ENCODE data around the gene RASSF5. TPM values are rescaled to one million over a fixed set of nuclear protein-coding genes. Genes with fewer than 3 reads are reported as not detected.
A peak's percentile ranks its signal among the peaks of the same experiment; 100 is the strongest.

The RASSF5 gene
- polyA plus RNA-seq, 1 donor (not counting 4 experiments of a cell fraction or from before 2014, with no cell fraction given): 2.4 TPM

GRCh38 chr1:206628916-206629315 lies 121.6 kb downstream of the RASSF5 start:
- Histone ChIP-seq H3K9ac (ENCODE audit: control insufficient read depth, extremely low read depth, insufficient read depth, low read length) (no peak overlapping the region), H3K79me2 (ENCODE audit: control insufficient read depth, insufficient read depth, low read length) (no peaks in the 10 kb centered on the region), H3K4me3 (ENCODE audit: control insufficient read depth in 2 of 3, extremely low read depth in 1 of 3, insufficient read depth in 2 of 3, low read depth in 1 of 3, low read length in 3 of 3) (no peak overlapping the region), H3K27me3 (ENCODE audit: control insufficient read depth, extremely low read depth, insufficient read depth, low read length) (no peaks in the 10 kb centered on the region), H3K9me3 (ENCODE audit: control insufficient read depth, low read depth, low read length) (no peaks in the 10 kb centered on the region), H3K27ac (ENCODE audit: control insufficient read depth, insufficient read depth, low read length) (no peak overlapping the region), H3K36me3 (ENCODE audit: control insufficient read depth in 2 of 2, extremely low read depth in 1 of 2, insufficient read depth in 2 of 2, low read length in 2 of 2) (no peaks in the 10 kb centered on the region), H3K4me2 (ENCODE audit: control insufficient read depth, extremely low read depth, insufficient read depth, low read depth, low read length) (no peak overlapping the region), H2AFZ (ENCODE audit: control insufficient read depth, low read length) (no peak overlapping the region), H4K20me1 (ENCODE audit: control insufficient read depth, extremely low read depth, insufficient read depth, low read length) (no peaks in the 10 kb centered on the region), H3K4me1 (ENCODE audit: control insufficient read depth, extremely low read depth, insufficient read depth, low read length) (peaks cover 9% of the 10 kb centered on the region), H3K9me1 (ENCODE audit: control insufficient read depth, extremely low read depth, insufficient read depth, low read length) (no peaks in the 10 kb centered on the region)
- DNase-seq (ENCODE audit: low read depth, low spot score): no peak
- dilution Hi-C loops (cut with MboI; ENCODE audit: extremely low pct_ligation_motif_present, low sequenced_read_pairs): no loop called here
- FAIRE-seq: no peak
- no peak for TF ChIP-seq EZH2 (IDR thresholded peaks at IDR 0.05; ENCODE audit: low read length)
- no peak for TF ChIP-seq CTCF (optimal IDR thresholded peaks at IDR 0.05 in 1 of 3, IDR thresholded peaks at IDR 0.05 in 1 of 3, conservative IDR thresholded peaks at IDR 0.05 in 1 of 3; ENCODE audit: extremely low read depth in 1 of 3, insufficient read depth in 2 of 3, low read length in 3 of 3)

GRCh38 chr1:206631085-206631509 lies 123.8 kb downstream of the RASSF5 start:
- DNase-seq (ENCODE audit: low read depth, low spot score) (peak; percentile 48), FAIRE-seq (peak; percentile 26)
- H3K4me3 ChIP-seq (ENCODE audit: control insufficient read depth in 2 of 3, extremely low read depth in 1 of 3, insufficient read depth in 2 of 3, low read depth in 1 of 3, low read length in 3 of 3): no peak overlapping the region
- no peak overlapping the region for H3K9ac ChIP-seq (ENCODE audit: control insufficient read depth, extremely low read depth, insufficient read depth, low read length)
- H3K79me2 ChIP-seq (ENCODE audit: control insufficient read depth, insufficient read depth, low read length): peaks cover 6% of the 10 kb centered on the region
- no peaks in the 10 kb centered on the region for H4K20me1 ChIP-seq (ENCODE audit: control insufficient read depth, extremely low read depth, insufficient read depth, low read length)
- dilution Hi-C loops (cut with MboI; ENCODE audit: extremely low pct_ligation_motif_present, low sequenced_read_pairs): no loop called here
- H3K27me3 ChIP-seq (ENCODE audit: control insufficient read depth, extremely low read depth, insufficient read depth, low read length): no peaks in the 10 kb centered on the region
- no peak overlapping the region for H2AFZ ChIP-seq (ENCODE audit: control insufficient read depth, low read length)
- H3K4me1 ChIP-seq (ENCODE audit: control insufficient read depth, extremely low read depth, insufficient read depth, low read length): peaks cover 20% of the 10 kb centered on the region
- no peak overlapping the region for H3K27ac ChIP-seq (ENCODE audit: control insufficient read depth, insufficient read depth, low read length)
- H3K36me3 ChIP-seq (ENCODE audit: control insufficient read depth in 2 of 2, extremely low read depth in 1 of 2, insufficient read depth in 2 of 2, low read length in 2 of 2): no peaks in the 10 kb centered on the region
- no peak overlapping the region for H3K4me2 ChIP-seq (ENCODE audit: control insufficient read depth, extremely low read depth, insufficient read depth, low read depth, low read length)
- TF ChIP-seq EZH2 (IDR thresholded peaks at IDR 0.05; ENCODE audit: low read length) (no peak), CTCF (optimal IDR thresholded peaks at IDR 0.05 in 1 of 3, IDR thresholded peaks at IDR 0.05 in 1 of 3, conservative IDR thresholded peaks at IDR 0.05 in 1 of 3; ENCODE audit: extremely low read depth in 1 of 3, insufficient read depth in 2 of 3, low read length in 3 of 3) (peak; percentile 44 to 54 (median 53))
- no peaks in the 10 kb centered on the region for H3K9me3 ChIP-seq (ENCODE audit: control insufficient read depth, low read depth, low read length)
- no peaks in the 10 kb centered on the region for H3K9me1 ChIP-seq (ENCODE audit: control insufficient read depth, extremely low read depth, insufficient read depth, low read length)

All from keratinocyte (primary cell).